HG02763 (cell line): ENCODE data around the gene MUC3A.
A peak's percentile ranks its signal among the peaks of the same experiment; 100 is the strongest.

Source experiments
- ATAC-seq: cut with Tn5 transposase; IDR thresholded peaks from one replicate; pipeline ENCODE4 v1.9.1; 2021; ENCODE audit warnings: mild to moderate bottlenecking, moderate library complexity; ENCODE audit not compliant: unreplicated experiment

MUC3A gene

GRCh38 chr7:101015626-101016025 lies 66.3 kb downstream of the MUC3A start:
- no peak for ATAC-seq

GRCh38 chr7:101017064-101017777 lies 67.9 kb downstream of the MUC3A start:
- ATAC-seq: peak; percentile 66
